NCI-H2029 treated with DMSO at 0.1 percent for 48 hours (cell line): ENCODE measurements around the gene PPP1R37.

ENCODE experiments used
- DNase-seq: peaks from one replicate; lab custom pipeline; 2025; lab: John Stamatoyannopoulos, UW

PPP1R37 gene

DNA sequence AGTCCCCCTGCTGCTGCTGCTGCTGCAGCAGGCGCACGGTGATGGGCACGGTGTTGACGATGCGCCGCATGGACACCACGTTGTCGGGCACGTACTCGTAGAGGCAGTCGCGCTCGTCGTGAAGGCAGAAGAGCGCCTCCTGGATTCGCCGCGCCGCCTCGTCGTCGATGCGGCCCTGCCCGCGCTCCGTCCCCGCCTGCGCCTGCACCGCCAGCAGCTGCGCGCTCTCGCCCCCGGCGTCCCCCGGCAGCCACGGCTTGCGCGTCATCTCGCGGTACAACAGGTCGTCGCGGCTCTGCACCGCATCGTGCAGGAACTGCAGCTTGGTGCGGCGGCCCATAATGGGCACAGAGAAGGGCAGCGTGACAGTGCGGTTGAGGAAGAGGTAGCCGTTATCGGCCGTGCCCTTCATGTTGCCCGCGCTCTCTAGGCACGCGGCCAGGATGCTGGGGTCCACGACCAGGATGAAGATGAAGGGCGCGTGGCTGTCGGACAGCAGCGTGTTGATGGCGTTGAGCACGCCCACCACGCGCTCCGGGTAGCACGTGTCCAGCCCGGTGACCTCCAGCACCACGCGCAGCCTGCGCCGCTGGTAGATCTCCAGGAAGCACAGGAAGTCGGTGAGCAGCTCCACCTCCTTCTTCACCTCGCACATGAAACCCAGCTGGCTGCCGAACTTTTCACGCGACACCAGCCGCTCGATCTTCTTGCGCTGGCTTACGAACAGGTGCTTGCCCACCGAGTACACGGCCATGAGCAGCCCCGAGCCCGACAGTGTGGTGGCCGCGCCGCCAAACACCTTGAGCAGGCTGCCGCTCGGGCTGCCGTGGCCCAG lies 59.7 kb downstream of the PPP1R37 start:
- DNase-seq, result peak; percentile 22

DNA sequence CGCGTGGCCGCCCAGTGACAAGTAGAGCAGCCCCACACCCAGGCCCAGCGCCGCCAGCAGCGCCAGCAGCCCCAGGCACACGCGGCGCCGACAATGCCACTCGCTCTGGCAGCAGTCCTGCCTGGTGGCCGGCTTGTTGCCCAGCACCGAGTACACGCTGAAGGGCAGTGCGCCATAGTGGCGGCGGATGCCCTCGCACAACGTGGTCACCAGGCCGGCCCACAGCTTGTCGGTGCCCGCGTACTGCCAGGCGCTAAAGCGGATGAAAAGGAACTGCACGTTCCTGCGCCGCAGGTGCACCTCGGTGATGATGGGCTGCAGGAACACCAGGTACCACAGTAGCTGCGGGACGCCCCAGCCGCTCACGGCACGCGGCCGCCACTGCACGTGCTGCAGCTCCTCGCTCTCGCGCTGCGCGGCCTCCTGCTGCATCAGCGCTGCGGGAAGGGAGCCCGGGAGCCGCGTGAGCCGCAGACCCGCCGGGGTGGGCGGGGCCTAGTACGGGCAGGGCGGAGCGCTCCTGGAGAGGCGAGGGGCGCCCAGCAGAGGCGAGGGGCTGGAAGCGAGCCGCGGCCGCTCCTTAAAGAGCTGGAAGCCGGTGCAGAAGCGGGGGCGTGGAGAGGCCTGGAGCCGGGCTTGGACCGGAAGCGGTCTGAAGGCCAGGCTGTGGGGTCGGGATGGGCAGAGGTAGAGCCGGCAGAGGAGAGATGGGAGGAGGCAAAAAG lies 60.5 kb downstream of the PPP1R37 start:
- DNase-seq, result no peak

- DNase-seq, result no peak
These were observed 61.3 kb downstream of the PPP1R37 start for GRCh38 chr19:45154064-45154827.

DNA sequence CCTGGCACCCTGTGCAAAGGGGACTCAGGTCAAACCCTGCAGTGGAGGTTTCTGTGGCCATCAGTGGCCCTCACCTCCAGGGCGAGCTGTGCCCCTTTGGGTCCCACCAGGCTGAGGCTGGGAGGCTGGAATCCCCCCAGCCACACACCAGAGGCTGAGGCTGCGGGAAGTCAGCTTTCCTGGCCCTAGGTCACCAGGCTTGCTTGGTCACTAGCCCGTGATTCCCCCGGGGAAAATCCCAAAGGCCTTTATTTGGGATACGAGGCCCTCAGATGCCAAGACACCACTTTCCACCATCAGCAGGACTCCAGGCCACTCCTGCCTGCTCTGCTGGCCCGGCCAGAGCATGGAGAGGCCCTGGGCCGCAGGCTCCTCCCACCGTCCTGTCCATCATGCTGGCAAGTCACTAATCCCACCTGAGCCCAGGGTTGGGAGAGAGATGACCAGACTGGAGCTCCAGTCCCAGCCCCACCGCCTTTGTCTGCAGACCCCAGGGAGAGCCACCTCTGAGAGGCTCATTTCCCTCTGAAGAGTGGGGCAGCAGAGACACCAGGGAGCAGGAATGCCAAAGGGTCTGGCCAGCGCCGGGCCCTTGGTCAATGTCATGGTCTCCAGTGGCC lies 63.1 kb downstream of the PPP1R37 start:
- no peak for DNase-seq

- no peak for DNase-seq
These were observed 63.8 kb downstream of the PPP1R37 start for GRCh38 chr19:45156751-45157150.

DNA sequence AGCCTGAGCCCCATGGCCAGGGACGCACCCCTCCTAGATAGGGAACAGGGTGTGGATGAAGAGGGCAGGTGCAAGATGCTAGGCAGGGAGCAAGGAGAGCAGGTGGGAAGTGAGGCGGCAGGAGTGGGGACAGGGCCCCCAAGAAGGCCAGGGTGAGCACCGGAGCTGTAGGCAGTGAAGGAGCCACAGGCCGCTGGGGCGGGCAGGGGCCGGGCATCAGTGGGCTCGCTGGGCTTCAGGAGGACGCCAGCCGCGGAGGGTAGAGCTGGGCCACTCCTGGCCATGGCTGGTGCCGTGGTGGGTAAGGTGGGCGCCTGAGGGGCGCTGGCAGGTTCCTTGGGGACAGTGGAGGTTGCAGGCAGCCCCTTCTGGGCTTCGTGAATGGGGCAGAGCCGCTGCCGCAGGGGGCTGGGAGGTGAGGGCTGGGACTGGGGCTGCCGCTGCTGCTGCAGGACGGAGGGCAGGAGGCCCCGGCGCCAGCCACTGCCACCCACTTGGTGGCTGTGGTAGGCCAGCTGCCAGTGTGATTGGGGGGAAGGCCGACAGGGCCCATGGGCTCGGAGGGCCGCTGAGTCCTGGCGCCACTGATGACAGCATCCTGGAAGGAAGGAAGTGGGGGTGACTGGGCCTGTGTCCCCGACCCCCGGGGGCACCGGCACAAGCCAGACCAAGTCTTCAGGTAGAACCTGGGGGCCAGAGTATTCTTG lies 65.7 kb downstream of the PPP1R37 start:
- no peak for DNase-seq

GRCh38 chr19:45159210-45159970 lies 66.4 kb downstream of the PPP1R37 start:
- no peak for DNase-seq

- no peak for DNase-seq
These were observed 67.0 kb downstream of the PPP1R37 start for GRCh38 chr19:45159971-45160324.

- no peak for DNase-seq
These were observed 68.1 kb downstream of the PPP1R37 start, which contains the start of gene NKPD1 for GRCh38 chr19:45160870-45161737. TSS of gene NKPD1 (minus strand) at chr19:45160982. CDS start at chr19:45160150, 832 bp downstream.

DNA sequence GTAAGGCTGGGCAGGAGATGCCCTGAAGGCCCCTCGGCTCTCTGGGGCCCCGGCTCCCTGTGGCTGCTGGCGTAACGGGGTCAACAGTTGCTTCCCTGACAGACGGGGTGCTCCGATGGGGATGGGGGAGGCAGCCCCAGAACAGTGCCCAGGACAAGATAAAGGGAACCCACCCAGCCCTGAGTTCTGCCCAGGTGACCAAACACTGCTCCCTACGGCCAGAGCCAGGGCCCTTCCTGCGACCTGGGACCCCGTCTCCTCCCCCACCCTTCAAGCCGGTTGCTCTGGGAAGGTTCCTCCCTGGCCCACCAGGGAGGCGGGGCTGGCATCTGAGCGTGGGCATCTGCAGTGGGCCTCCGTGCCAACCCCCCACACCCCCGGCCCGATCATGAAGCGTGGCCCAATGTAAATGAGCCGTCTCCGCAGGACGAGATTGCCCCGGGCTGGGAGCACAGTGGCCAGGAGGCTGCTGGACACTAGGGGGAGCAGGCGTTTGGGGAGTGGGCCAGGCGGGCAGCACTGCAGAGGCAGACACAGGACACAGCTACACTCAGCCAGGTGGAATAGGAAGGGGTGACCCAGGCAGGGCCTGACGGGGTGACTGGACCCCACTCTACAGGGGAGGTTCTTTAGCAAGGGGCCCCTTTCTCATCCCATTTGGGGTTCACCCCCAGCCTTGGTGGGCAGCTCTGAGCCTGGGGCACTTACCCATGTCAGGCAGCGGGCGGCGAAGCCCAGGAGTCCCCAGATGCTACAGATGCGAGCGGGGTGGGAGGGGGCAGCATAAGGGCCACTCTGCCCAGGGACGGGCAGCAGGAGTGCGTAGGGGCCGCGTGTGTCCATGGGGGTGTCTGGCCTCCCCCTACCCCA lies 69.0 kb downstream of the PPP1R37 start:
- DNase-seq, result no peak

GRCh38 chr19:45162608-45163143 lies 69.7 kb downstream of the PPP1R37 start:
- DNase-seq, result peak; percentile 14

DNA sequence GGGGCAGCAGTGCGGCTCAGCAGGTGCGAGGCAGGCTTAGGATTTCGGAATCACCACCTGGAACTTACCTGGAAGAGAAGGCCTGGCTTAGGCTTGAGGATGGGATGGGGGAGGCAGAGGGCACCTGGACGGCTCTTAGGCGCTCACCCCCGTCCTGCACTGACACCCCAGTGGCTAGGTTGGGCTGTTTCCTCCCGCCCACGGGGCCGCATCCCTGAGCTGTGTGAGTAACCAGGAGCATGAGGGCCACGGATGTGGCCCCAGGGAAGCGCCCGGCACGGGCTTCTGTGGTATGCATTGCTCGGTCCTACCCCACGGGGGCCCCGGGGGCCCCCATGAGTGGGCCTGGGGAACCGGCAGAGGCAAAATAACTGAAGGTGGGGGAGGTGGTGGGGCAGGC lies 70.2 kb downstream of the PPP1R37 start:
- no peak for DNase-seq

DNA sequence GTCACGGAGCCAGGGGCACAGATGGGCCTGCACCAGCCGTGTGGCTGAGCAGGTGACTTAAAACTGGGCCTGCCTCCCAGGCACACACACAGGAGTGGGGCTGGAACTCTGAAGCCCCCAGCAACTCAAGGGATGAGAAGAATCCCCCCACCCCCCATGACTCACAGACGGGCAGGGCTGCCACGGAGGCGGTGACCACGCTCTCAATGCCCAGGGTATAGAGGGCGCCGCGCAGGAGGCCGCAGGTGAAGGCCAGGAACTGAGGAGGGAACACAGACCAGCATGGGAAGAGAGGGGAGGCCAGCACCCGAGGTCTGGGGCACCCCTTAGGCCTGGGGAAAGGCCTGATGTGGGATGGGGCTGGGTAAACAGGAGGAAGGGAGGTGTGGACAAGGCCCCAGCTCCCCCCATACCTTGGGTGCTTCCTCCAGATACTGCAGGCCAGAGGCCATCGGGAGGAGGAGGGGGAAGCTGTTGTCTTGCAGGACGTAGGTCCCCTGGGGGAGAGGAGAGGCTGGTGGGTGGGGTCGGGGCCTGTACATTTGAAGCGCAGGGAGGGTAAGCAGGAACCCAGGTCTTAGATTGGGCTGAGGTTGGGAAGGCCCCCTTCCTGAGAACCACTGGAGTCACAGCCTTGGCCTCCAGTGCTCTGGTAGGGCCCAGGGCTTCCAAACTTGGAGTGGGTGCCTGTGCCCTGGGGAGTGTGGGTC lies 70.9 kb downstream of the PPP1R37 start:
- no peak for DNase-seq

GRCh38 chr19:45164577-45165335 lies 71.8 kb downstream of the PPP1R37 start:
- no peak for DNase-seq

GRCh38 chr19:45166723-45167252 lies 73.8 kb downstream of the PPP1R37 start:
- no peak for DNase-seq

DNA sequence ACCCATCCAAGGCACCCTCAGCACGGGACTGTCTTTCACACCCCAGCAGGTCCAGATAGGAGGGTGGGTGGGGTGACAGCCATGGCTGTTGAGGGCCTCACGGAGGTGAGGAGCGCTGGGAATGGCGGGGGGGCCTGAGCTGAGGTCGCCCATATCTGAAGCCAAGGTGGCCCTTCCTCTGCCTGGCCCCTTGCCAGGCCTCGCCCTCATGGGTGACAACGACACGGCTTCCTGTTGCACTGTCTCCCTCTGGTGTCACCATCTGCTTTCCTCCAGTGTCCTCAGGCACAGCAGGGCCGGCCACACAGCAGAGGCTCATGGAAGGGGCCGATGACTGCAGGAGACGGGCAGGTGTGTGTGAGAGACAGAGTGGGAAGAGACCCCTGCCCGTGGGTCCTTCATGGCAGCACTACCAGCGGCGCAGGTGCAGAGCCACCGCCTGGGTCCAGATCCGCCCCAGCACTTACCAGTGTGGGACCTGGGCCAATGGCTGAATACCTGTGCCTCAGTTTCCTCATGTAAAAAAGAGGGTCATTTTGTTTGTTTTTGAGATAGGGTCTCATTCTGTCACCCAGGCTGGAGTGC lies 75.9 kb downstream of the PPP1R37 start:
- DNase-seq, result peak; percentile 3
